H9 (cell line): ENCODE data around the gene TMPRSS11A. TPM values are rescaled to one million over a fixed set of nuclear protein-coding genes. Genes with fewer than 3 reads are reported as not detected.

Source experiments
- DNase-seq: peaks from one replicate; pipeline ENCODE4 v3.0.0-alpha.2; 2017
- H2AFZ ChIP-seq: one replicate; pipeline ENCODE4 v1.6.1; 2013; ENCODE audit warnings: mild to moderate bottlenecking, low read length, control low read depth, moderate library complexity
- H2AK5ac ChIP-seq: 2 replicates; pipeline ENCODE4 v1.6.1; 2013; ENCODE audit warnings: low read length, control low read depth, mixed read lengths; ENCODE audit not compliant: insufficient read length
- H2BK120ac ChIP-seq: one replicate; pipeline ENCODE4 v1.6.1; 2013; ENCODE audit warnings: low read depth, mild to moderate bottlenecking, low read length, control low read depth, inconsistent platforms; ENCODE audit not compliant: poor library complexity, severe bottlenecking
- H2BK12ac ChIP-seq: 2 replicates; pipeline ENCODE4 v1.6.1; 2013; ENCODE audit warnings: low read length, control low read depth, mixed read lengths, low read depth; ENCODE audit not compliant: insufficient read length
- H2BK15ac ChIP-seq: 2 replicates; pipeline ENCODE4 v1.6.1; 2013; ENCODE audit warnings: low read depth, low read length, control low read depth
- H2BK20ac ChIP-seq: one replicate; pipeline ENCODE4 v1.6.1; 2013; ENCODE audit warnings: low read depth, mild to moderate bottlenecking, low read length, control low read depth, inconsistent platforms; ENCODE audit not compliant: poor library complexity, severe bottlenecking
- H2BK5ac ChIP-seq: 2 replicates; pipeline ENCODE4 v1.6.1; 2013; ENCODE audit warnings: low read length, control low read depth, mixed read lengths; ENCODE audit not compliant: insufficient read length
- H3K14ac ChIP-seq: 2 replicates; pipeline ENCODE4 v1.6.1; 2013; ENCODE audit warnings: low read length, control low read depth; ENCODE audit not compliant: insufficient read depth
- H3K18ac ChIP-seq: 2 replicates; pipeline ENCODE4 v1.6.1; 2013; ENCODE audit warnings: low read depth, mild to moderate bottlenecking, mixed read lengths, low read length, control low read depth; ENCODE audit not compliant: insufficient read length
- H3K23ac ChIP-seq: 2 replicates; pipeline ENCODE4 v1.6.1; 2013; ENCODE audit warnings: low read length, control low read depth, mixed read lengths, low read depth; ENCODE audit not compliant: insufficient read length
- H3K23me2 ChIP-seq: 2 replicates; pipeline ENCODE4 v1.6.1; 2013; ENCODE audit warnings: low read depth, mild to moderate bottlenecking, mixed read lengths, low read length, control low read depth; ENCODE audit not compliant: insufficient read length, poor library complexity, severe bottlenecking
- H3K27ac ChIP-seq: 2 replicates; pipeline ENCODE4 v1.5.1; 2013; ENCODE audit warnings: low read length, control low read depth, mixed read lengths, low read depth; ENCODE audit not compliant: insufficient read length
- H3K27me3 ChIP-seq: 2 replicates; pipeline ENCODE4 v1.6.1; 2013; ENCODE audit warnings: low read length, control low read depth, inconsistent platforms; ENCODE audit not compliant: insufficient read depth
- H3K4ac ChIP-seq: 2 replicates; pipeline ENCODE4 v1.6.1; 2013; ENCODE audit warnings: low read depth, mild to moderate bottlenecking, control low read depth, inconsistent platforms, low read length, moderate library complexity
- H3K4me1 ChIP-seq: 2 replicates; pipeline ENCODE4 v1.6.1; 2013; ENCODE audit warnings: low read length, control low read depth, inconsistent platforms; ENCODE audit not compliant: insufficient read depth
- H3K4me2 ChIP-seq: 2 replicates; pipeline ENCODE4 v1.6.1; 2013; ENCODE audit warnings: low read length, control low read depth, mixed read lengths; ENCODE audit not compliant: insufficient read length, insufficient read depth
- H3K56ac ChIP-seq: 2 replicates; pipeline ENCODE4 v1.6.1; 2013; ENCODE audit warnings: low read depth, mild to moderate bottlenecking, mixed read lengths, low read length, control low read depth; ENCODE audit not compliant: insufficient read length
- H3K79me1 ChIP-seq: 2 replicates; pipeline ENCODE4 v1.6.1; 2013; ENCODE audit warnings: low read depth, mild to moderate bottlenecking, moderate library complexity, low read length, control low read depth, inconsistent platforms; ENCODE audit not compliant: insufficient read depth, poor library complexity, severe bottlenecking
- H3K79me2 ChIP-seq: 2 replicates; pipeline ENCODE4 v1.6.1; 2013; ENCODE audit warnings: low read length, control low read depth, inconsistent platforms; ENCODE audit not compliant: insufficient read depth
- H3K9ac ChIP-seq: 2 replicates; pipeline ENCODE4 v1.6.1; 2013; ENCODE audit warnings: low read length, control low read depth, mixed read lengths; ENCODE audit not compliant: insufficient read length; ENCODE audit errors: extremely low read depth
- H3K9me3 ChIP-seq: one replicate; pipeline ENCODE4 v1.6.1; 2013; ENCODE audit warnings: low read depth, low read length, inconsistent platforms; ENCODE audit not compliant: control insufficient read depth
- H3T11ph ChIP-seq: one replicate; pipeline ENCODE4 v1.6.1; 2013; ENCODE audit warnings: mild to moderate bottlenecking, low read length, control low read depth, inconsistent platforms
- H4K20me1 ChIP-seq: one replicate; pipeline ENCODE4 v1.6.1; 2013; ENCODE audit not compliant: control insufficient read depth, insufficient read length, insufficient read depth
- H4K5ac ChIP-seq: 2 replicates; pipeline ENCODE4 v1.6.1; 2013; ENCODE audit warnings: low read depth, mild to moderate bottlenecking, mixed read lengths, low read length, control low read depth; ENCODE audit not compliant: insufficient read length
- H4K8ac ChIP-seq: replicated peaks from 2 replicates; pipeline ENCODE4 v1.6.1; 2013; ENCODE audit warnings: low read length, control low read depth, mixed read lengths, low read depth; ENCODE audit not compliant: insufficient read length
- H4K91ac ChIP-seq: 2 replicates; pipeline ENCODE4 v1.6.1; 2013; ENCODE audit warnings: low read depth, mild to moderate bottlenecking, moderate library complexity, mixed read lengths, low read length, control low read depth; ENCODE audit not compliant: insufficient read length
- H3K27ac Mint-ChIP-seq, 3 experiments: 2 replicates in 2 of 3; 3 replicates in 1 of 3; pipeline ENCODE4 v1.8.0; 2020 to 2021; ENCODE audit warnings: mixed read lengths in 3 of 3, mild to moderate bottlenecking in 1 of 3, moderate library complexity in 1 of 3
- H3K27me3 Mint-ChIP-seq: 2 replicates; pipeline ENCODE4 v1.8.0; 2021; ENCODE audit warnings: low read depth, mild to moderate bottlenecking, moderate library complexity, mixed read lengths
- H3K36me3 Mint-ChIP-seq, 3 experiments: 2 replicates in 2 of 3; 3 replicates in 1 of 3; pipeline ENCODE4 v1.8.0; 2020 to 2021; ENCODE audit warnings: low read depth in 3 of 3, mixed read lengths in 3 of 3; ENCODE audit not compliant: insufficient read depth in 1 of 3
- H3K4me1 Mint-ChIP-seq, 2 experiments: 2 replicates each; pipeline ENCODE4 v1.8.0; 2020; ENCODE audit warnings: mixed read lengths in 2 of 2
- H3K4me3 Mint-ChIP-seq, 2 experiments: 2 replicates in 1 of 2; 3 replicates in 1 of 2; pipeline ENCODE4 v1.8.0; 2020 to 2021; ENCODE audit warnings: mild to moderate bottlenecking in 2 of 2, mixed read lengths in 2 of 2, moderate library complexity in 1 of 2
- H3K9me3 Mint-ChIP-seq, 2 experiments: 2 replicates in 1 of 2; 3 replicates in 1 of 2; pipeline ENCODE4 v1.8.0; 2020; ENCODE audit warnings: mild to moderate bottlenecking in 2 of 2, mixed read lengths in 2 of 2, moderate library complexity in 1 of 2
- CTCF ChIP-seq: fragments of 200-600 bp; sonication (generic); conservative IDR thresholded peaks from 3 replicates; pipeline ENCODE4 v1.8.0; 2021; ENCODE audit warnings: antibody characterized with exemption, mild to moderate bottlenecking
- WGBS: extraction: QIAGEN DNeasy Blood & Tissue Kit; methylation state at CpG from one replicate; pipeline ENCODE4 v1.1.7; 2013; ENCODE audit warnings: missing lambda C conversion rate, low lambda C conversion rate, mixed read lengths; ENCODE audit not compliant: insufficient read length; ENCODE audit errors: extremely low coverage; 5-methylcytosine and 5-hydroxymethylcytosine counted together
- total RNA-seq: library from RNA; stranded (reverse); gene quantifications from 2 replicates; pipeline ENCODE4 v1.2.1, GENCODE V29; 2021

TMPRSS11A gene
- total RNA-seq, 1 experiment from 2014 or later: not detected

- Histone ChIP-seq H3K4me2 (no peak overlapping the region), H3T11ph (no peak overlapping the region), H4K20me1 (no peaks in the 10 kb centered on the region), H2BK20ac (no peak overlapping the region), H4K91ac (no peak overlapping the region), H3K56ac (no peak overlapping the region), H3K4me1 (no peaks in the 10 kb centered on the region), H4K8ac (no peak overlapping the region), H3K27ac (no peak overlapping the region), H2BK12ac (no peak overlapping the region), H3K14ac (no peak overlapping the region), H3K79me2 (no peaks in the 10 kb centered on the region), H2BK5ac (no peak overlapping the region), H3K4ac (no peak overlapping the region), H3K9ac (no peak overlapping the region), H2AFZ (no peak overlapping the region), H4K5ac (no peak overlapping the region), H2AK5ac (no peak overlapping the region), H3K79me1 (no peaks in the 10 kb centered on the region), H3K23me2 (no peaks in the 10 kb centered on the region), H2BK120ac (no peak overlapping the region), H3K27me3 (no peaks in the 10 kb centered on the region), H2BK15ac (no peak overlapping the region), H3K18ac (no peak overlapping the region), H3K23ac (no peak overlapping the region), H3K9me3 (no peaks in the 10 kb centered on the region)
- Mint-ChIP-seq H3K4me1 (no peaks in the 10 kb centered on the region), H3K36me3 (no peaks in the 10 kb centered on the region), H3K27ac (no peak overlapping the region), H3K9me3 (no peaks in the 10 kb centered on the region), H3K27me3 (no peaks in the 10 kb centered on the region), H3K4me3 (no peak overlapping the region)
- no CpG with 5 or more reads among the region's 1 CpG for WGBS
- no peak for TF ChIP-seq CTCF
- no peak for DNase-seq
Observed at GRCh38 chr4:67996127-67996526, 32.8 kb upstream of the TMPRSS11A start.
